Activated CD4-positive, alpha-beta T cell treated with anti-CD3 and anti-CD28 coated beads, Interleukin-2, Interleukin-4, amounts not matched to agents 100 ng/mL and 50 ng/mL, durations not matched to agents 16 hours and 8 hours (primary cell): ENCODE measurements around the gene TMEFF1.

ENCODE experiments used
- DNase-seq: peaks from one replicate; pipeline ENCODE4 v3.0.0-alpha.2; 2020; ENCODE audit warnings: low spot score

Gene TMEFF1

DNA sequence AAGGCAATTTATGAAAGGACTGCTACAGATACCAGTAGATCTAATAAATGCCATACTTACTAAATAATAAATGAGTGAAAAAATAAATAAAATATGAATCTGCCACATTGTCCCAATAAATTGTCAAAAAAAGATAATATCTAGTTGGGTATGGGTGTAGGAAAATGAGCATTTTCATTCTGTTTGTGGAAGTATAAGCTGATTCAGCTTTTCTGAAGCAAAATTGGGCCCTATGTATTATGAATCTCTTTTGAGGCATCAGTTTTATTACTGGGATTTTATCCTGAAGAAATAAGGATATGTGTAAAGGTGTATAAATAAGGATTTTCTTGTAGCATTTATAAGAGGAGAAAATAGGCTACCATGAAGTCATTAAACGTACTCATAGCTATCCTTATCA, 151.0 kb downstream of the TMEFF1 start:
- DNase-seq: no peak

DNA sequence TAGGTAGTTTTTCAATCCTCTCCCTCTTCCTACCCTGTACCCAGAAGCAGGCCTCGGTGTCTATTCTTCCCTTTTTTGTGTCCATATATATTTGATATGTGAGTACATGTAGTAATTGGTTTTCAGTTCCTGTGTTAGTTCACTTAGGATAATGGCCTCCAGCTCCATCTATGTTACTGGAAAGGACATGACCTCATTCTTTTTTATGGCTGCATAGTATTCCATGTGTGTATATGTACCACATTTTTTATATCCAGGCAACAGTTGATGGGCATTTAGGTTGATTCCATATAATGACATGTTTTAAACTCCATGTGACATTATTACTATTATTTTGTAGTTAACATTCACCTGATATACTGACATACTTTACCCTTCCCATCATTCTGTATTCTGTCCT, 154.0 kb downstream of the TMEFF1 start:
- no peak for DNase-seq
